HG02588 (cell line): ENCODE results near the gene IFT52.

Experiments
- ATAC-seq: cut with Tn5 transposase; IDR thresholded peaks from one replicate; pipeline ENCODE4 v1.9.1; 2021; ENCODE audit warnings: mild to moderate bottlenecking, moderate library complexity; ENCODE audit not compliant: unreplicated experiment

The IFT52 gene, protein sequence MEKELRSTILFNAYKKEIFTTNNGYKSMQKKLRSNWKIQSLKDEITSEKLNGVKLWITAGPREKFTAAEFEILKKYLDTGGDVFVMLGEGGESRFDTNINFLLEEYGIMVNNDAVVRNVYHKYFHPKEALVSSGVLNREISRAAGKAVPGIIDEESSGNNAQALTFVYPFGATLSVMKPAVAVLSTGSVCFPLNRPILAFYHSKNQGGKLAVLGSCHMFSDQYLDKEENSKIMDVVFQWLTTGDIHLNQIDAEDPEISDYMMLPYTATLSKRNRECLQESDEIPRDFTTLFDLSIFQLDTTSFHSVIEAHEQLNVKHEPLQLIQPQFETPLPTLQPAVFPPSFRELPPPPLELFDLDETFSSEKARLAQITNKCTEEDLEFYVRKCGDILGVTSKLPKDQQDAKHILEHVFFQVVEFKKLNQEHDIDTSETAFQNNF

DNA sequence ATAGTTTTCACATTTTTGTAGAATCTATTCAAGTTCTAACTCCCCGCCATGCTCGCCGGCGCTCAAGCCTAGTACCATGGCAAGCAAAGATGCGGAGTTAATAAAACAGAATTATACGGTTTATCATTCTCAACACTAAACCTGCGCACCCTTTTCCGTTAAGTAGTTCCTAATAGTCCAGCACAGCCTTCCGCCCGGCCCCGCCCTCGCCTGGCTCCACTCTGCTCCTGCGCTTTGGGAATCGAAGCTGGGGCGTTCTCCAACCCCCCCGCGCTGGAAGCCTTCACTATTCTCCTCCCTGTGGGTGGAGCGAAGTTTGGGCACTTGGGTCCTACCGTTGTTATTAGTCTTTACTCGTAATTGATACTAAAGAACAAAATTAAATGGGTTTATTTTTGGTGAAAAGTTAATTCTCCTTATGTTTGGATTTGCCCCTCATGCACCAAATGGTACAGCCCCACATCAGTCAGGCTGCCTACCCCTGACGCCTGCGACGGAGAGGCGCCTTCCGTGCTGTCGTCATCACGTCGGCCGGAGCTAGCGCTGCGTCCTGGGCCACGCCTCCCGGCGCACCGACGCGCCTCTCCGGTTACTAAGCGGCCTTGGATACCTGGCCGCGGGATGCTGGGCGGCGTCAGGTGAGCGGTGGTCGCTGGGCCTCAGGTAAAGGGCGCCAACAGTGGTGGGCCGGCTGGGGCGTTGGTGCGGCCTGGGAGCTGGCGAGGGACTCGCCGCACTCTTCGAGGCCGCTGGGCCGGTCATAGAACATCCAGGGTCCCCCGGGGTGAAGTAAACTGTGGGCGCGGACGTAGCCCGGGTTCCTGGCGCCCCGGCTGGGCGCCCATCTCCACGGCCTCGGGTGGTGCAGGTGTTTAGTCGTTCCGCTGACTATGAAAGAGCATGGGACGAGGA lies at the start of gene IFT52:
Gene IFT52 (plus strand): TSS at position 546 of the 912 bp plus-strand sequence. CDS start 3,762 bp downstream, outside the sequence.
- ATAC-seq, result peak; percentile 97

DNA sequence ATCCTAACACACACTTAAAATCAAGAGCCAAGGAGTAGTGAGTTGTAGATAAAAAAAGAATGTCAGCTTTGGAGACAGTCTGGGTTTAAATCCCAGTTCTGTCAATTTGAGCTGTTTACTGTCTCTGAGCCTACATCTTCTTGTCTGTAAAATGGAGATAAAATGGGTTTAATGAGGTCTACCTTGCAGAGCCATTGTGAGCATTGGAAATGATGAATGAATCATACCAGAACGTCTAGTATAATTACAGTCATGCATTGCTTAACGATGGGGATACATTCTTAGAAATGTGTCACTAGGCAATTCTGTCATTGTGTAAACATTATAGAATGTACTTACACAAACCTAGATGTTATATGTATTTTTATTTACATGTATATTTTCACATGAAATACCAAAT lies 49.5 kb upstream of the IFT52 start:
- ATAC-seq, result no peak

DNA sequence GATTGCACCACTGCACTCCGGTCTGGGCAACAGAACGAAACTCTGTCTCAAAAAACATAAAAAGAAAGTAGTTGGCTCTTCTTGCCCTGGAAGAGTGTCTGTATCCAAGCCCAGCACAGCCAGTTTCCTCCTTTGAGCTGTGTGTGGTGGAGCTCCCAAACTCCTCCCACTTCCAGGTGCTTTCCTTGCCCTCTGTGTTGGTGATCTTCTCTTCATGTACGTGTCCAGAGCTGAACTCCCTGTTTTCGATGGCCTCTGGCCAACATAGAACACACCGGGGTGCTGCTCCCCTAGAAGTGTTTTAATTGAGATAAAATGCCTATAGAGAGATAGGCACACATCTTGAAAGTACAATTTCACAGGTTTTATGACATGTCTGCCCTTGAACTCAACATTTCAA lies 48.6 kb upstream of the IFT52 start:
- ATAC-seq, result no peak

DNA sequence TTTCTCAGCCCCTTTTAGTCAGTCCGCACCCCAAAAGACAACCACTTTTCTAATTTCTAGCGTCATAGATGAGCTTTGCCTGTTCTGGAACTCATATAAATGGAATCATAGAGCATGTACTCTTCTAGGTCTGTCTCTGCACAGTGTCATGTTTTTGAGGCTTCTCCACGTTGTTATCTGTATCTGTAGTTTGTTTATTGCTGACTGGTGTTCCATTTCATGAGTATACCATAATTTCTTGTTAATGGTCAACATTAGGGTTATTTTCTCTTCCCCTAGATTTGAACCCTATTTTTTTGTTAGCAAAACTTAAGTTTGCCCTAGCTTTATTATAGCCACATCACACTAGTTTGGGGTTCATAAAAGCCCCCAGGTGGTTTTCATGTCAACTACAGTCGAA lies 48.1 kb upstream of the IFT52 start:
- ATAC-seq, result no peak

DNA sequence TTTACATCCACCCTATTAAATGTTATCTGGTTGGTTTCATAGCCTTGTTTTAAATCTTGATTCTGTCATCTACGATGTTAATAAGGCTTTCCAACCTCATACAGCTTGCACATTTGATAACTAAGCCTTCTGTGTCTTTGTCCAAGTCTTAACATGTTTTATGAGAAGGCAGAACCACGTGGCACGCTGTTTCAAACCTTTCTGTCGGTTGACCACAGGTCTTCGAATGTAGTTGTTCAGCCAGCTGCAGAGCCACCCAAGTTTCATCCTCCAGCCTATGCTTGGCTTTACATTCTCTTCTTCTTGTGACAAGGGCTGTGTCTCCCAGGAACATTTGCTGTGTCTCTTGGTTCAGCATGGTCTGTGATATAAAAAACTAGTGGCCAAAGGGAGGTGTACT lies 47.6 kb upstream of the IFT52 start:
- ATAC-seq, result no peak

DNA sequence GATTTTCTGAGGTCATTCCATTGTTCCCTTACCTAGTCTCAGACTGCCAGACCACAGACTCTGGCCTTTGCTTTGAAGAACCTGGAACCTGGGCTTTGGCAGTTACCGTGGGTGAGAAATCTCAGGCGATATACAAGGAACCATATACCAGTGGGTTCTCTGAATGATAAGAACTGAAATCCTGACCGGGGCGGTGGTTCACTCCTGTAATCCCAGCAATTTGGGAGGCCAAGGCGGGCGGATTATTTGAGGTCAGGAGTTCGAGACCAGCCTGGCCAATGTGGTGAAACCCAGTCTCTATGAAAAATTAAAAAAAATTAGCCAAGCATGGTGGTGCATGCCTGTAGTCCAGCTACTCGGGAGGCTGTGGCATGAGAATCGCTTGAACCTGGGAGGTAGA lies 46.2 kb upstream of the IFT52 start:
- no peak for ATAC-seq

DNA sequence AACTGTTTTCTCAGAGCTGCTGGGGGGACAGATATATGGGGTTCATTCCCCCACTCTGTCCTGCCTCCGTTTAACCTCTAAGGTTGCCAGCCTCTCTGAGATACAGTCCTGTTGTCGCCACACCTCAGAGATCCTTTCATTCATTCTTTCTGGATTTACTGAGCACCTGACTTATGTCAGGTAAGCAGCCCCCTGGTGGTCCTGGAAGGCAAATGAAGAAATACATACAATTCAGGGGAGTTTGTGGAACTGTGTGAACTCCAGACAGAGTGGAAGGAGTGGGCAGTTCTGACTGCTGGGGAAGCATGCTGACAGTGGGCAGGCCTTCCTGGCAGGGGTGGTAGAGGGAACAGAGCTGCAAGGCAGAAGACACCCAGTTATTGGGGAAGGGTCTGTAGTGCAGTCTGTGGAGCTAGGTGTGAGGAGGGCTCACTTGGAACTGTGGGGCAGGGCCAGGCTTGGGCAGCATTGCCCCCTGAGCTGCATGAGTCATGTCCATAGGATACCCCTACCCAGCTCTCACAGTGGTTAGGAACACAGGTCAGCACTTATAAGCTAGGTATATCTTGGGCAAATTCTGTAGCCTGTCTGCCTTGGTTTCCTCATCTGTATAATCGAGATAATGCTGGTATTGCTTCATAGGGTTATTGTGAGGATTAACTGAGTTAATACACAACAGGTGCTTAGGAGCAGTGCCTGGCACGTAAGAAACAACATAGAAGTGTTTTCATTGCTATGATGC lies 44.7 kb upstream of the IFT52 start:
- no peak for ATAC-seq

DNA sequence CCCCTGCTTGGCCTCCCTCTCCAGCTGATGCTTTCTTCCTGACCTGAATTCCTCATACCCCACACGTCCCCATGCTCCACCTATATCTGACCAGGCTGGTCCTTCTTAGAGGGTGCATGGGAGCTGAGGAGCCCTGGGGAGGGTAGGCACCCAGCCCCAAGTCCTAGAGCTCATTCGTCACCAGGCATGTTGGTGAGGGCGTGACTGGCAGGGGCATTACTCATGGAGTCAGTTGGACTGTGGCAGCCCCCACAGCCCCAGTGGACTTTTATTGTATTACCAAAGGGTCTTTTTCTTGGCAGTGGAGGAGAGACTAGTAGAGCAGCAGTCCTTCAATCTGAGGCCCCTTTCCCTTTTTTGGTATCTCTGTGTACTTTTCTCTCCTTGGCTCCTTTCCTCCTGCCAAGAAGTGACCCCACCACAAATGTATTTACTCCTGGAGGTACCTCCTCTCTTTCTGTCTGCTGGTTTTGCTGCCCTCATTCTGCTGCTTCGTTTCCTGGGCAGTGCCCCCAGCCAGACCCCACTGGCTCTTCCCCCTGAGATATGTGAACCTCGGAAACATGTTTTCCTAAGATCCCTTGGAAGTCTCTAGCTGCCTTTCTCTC lies 42.4 kb upstream of the IFT52 start:
- no peak for ATAC-seq

DNA sequence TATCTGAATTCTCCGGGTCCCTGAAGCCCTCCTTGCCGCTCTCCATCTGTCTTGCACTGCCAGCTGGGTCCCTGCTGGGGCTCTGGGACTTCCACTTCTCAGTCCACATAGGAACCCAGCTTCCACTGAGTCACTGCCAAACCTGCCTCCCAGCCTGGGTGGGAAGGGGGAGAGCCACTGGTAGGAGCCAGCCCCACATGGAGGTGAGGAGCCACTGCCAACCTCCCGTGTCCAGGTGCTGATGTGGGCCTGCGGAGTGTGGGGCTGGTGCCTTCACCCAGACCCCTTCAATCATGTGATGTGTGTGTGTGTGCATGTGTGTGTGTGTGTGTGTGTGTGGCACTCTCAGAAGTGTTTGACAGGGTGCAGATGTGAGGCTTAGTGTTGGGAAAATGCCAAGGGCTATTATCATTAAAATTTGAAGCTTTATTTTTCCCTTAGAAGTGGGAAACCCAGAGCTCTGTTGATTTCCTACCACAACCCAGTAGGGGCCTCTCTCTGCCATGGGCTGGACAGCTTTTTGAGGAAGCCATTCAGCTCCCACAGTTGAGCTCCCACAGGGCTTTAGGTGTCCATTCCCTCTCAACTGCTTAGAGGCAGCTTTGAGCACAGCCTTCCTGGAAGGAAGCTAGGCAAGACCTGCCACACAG lies 41.2 kb upstream of the IFT52 start:
- ATAC-seq, result no peak

DNA sequence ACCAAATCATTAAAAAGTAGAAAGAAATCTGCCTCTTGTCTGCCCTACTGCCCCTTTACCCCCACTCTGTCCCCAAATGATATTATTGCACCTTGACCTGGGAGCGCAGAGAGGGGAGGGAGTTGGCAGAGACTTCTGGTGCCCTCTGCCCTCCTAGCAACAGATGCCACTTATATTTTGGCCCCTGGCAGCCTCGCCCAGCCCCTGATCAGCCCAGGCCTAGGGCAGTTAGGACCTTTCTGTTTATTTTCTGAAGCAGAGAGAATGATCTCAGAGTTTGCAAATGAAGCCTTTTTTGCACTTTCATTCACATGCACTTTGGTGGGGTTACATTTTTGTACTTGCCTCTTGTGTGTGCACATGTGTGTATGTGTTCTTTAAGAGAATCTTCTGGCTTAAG lies 40.3 kb upstream of the IFT52 start:
- ATAC-seq, result no peak

DNA sequence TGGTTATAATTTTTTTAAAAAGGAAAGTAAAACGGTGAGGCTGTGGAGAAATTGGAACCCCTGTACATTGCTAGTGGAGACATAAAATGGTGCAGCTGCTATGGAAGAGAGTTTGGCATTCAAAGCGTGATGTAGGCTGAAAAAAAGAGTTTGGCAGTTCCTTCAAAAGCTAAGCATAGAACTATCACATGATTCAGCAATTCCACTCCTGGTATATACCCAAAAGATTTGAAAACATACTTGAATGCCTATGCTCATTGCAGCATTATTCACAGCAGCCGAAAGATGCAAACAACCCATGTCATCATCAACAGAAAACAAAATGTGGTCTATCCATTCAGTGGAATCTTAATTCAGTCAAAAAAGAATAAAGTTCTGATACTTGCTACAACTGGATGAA lies 36.4 kb upstream of the IFT52 start:
- ATAC-seq, result no peak

DNA sequence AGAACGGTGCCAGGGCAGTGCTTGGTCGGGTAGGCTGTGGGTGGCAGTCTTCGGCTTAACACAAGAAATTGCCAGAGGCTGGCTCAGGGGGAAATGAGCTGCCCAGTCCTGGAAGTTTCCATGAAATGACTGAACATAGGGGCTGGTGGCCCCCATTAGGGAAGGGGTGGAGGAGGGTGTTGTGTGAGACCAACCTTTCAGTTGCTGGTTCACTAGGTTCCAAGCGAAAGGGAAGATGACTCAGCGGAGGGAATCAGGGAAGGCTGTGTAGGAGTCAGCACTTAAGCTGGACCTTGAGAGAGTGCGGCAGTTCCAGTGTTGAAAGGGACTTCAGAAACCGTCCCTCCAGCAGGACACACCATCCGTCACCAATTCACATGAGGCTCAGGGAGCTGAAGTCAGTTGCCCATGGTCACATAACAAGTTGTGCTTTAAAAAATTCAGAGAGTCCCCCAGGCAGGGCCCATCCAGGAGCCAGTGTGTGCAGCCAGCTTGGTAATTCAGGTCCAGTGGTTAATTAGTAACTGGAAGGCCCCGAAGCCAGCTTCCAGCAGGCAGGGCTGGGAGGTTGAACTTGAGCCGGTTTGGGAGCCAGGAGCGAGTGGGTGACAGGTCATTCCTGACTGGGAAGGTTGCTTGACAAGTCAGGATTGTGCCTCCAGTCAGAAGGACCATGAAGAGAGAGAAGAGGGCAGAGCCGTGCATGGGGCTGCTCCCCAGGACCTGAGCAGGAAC lies 32.2 kb upstream of the IFT52 start, which contains the start of gene SGK2:
Gene SGK2 (plus strand): TSS at position 616 of the 735 bp plus-strand sequence. CDS start 7,469 bp downstream, outside the sequence.
- ATAC-seq, result no peak

DNA sequence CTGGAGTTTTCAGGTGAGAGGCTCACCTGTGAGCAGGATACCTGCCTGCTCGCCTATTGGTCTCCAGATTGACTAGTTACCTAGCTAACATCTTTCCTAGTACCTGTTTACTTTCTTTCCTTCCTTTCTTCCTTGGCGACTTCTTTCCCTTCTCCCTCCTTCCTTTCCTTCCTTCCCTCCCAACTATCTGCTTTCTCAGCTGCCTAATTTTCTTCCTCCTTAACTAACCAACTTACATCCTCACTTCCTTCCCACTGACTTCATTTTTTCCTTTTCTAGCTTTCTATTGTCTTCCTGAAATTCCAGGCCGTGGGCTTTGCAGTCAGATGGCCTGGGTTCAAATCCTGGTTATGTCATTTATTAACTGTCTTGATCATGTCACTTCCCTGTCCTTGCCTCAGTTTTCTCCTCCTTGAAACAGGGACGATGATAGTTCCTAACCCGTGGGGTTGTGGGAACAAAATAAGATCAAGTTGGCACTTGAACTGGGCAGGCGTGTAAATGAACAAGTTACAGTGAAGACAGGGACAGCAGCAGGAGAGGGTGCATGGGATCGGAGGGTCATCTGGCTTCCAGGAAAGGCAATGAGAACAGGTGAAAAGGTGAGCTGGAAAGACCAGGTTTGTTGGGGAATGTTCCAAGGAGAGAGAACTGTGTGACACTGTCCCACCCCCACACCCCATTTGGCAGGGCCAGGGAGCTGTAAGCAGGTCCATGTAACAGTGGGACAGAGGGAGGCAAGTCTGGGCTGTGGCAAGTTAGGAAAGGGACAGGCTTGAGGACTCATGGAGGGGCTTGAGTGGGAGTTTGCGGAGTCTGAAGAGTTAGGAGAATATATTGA lies 31.4 kb upstream of the IFT52 start:
- no peak for ATAC-seq

DNA sequence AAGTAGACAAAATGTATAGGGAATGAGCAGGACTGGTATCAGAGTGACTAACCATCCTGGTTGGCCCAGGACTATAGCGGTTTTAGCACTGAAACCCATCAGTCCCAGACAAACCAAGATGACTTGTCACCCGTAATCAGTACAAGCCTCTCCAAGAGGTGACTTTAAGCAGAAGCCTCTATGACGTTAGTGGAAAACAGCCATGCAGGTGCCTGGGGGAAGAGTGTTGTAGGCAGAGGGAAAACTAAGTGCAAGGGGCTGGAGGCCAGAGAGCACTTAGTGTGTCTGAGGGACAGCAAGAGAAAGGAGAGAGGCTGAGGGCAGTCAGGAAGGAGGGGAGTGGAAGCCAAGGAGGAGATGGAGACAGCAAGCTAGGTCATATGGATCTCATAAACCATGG lies 29.8 kb upstream of the IFT52 start:
- no peak for ATAC-seq

DNA sequence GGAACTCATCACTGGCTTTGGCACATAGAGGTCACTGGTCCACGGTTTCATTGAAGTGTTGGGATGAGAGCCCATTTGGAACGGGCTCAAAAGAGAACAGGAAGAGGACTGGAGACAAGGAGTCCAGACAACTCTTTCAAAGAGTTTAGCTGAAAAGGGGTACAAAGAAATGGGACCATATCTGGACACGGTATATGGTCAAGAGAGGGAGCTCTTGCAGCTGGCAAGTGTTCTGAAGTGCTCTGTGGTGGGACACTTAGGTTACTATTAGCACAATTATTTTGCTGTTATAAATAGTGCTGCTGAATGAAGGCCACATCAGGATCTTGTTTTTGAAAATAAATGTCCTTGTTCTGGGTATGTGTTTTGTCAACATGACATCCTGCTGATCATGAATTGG lies 27.3 kb upstream of the IFT52 start:
- ATAC-seq, result no peak

DNA sequence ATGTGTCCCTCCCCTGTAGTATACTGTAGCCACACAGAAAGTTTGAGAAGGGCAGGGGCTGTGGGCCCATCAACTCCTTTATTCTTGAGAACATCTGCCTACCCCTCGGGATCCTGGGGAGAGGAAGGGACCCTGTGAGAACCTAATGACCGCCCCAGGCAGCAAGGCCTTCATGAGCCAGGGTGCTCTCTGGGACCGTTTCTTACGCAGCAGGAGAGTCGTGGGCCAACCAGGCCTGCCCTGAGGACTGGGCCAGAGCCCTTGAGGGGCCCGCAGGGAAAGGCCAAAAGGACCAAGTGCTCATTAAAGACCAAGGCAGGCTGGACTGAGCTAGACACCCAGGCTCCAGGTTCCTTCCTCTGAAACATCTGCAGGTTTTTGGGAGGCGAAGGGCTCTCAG lies 26.7 kb upstream of the IFT52 start:
- no peak for ATAC-seq

DNA sequence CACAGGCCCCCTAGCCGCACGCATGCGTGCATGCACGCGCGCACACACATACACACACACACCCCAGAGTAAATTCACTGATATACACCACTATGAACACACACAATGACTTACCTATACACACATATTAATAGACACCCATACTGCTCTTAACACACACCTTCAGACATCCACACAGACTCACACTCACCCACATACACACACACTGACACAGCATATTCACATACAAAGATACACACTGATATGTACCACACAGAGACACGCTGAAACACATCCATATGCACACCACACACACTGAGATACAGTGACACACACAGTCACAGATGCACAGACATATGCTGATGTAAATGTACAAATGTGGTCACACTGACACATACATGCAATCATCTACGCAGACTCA lies 26.3 kb upstream of the IFT52 start:
- no peak for ATAC-seq

DNA sequence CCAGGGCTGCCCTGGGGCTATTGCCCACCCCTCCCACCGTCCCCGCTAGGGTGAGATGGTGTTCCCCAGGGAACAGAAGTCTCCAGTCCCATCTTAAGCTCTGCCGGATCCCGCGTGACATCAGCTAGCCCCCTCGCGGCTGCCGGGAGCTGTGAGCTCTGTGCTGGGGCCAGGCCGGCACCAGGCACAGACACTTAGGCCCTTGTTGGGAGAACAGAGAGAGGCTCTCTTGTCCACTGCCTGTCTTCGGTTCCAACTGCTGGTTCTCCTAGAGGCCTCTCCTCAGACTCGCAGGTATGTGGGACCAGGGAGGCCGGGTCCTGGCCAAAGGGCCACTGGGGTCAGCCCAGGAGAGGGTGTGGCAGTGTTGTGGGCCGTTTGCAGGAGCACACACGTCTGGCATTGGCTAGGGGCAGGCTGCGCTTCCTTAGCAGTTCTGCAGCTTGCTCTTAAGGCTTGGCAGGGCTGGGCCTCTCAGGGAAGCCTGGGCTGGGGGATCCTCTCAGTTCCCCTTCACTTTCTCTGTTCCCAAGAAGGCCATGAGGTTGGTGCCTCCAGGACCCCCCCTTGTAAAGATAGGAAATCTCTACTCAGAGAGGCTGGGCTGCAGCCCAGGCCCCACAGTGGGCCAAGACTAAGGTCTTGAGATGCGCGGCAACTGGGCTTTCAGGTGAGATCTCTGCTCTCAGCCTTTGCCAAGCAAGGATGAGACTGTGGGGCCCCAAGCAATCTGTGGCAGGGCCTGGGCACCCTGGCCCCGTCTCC lies 25.6 kb upstream of the IFT52 start:
- ATAC-seq, result no peak
